Vagina (tissue), 2 donors: ENCODE data around the gene TSPAN4.

Source experiments
- POLR2A ChIP-seq, 2 donors: fragments of 450-650 bp; IDR thresholded peaks; one replicate each; pipeline ENCODE4 v1.6.1; 2017; ENCODE audit warnings: antibody characterized with exemption in 2 of 2, mild to moderate bottlenecking in 2 of 2, moderate library complexity in 2 of 2
- POLR2AphosphoS5 ChIP-seq, 2 donors: sonication (generic); formaldehyde crosslinking; IDR thresholded peaks; one replicate each; pipeline ENCODE4 v1.9.0; 2017; ENCODE audit warnings: antibody characterized with exemption in 2 of 2, mild to moderate bottlenecking in 2 of 2, low read depth in 1 of 2; ENCODE audit not compliant: insufficient read depth in 1 of 2
- TF ChIP-seq, protein P1 (sequence below), 3 experiments: fragments of 450-650 bp in 2 of 3; fragments of 200-600 bp in 1 of 3; sonication (generic) in 1 of 3; IDR thresholded peaks; one replicate each; pipeline ENCODE4 v1.5.1; 2017 to 2019; ENCODE audit warnings: antibody characterized with exemption in 3 of 3, mild to moderate bottlenecking in 2 of 3, moderate library complexity in 2 of 3

DNA sequence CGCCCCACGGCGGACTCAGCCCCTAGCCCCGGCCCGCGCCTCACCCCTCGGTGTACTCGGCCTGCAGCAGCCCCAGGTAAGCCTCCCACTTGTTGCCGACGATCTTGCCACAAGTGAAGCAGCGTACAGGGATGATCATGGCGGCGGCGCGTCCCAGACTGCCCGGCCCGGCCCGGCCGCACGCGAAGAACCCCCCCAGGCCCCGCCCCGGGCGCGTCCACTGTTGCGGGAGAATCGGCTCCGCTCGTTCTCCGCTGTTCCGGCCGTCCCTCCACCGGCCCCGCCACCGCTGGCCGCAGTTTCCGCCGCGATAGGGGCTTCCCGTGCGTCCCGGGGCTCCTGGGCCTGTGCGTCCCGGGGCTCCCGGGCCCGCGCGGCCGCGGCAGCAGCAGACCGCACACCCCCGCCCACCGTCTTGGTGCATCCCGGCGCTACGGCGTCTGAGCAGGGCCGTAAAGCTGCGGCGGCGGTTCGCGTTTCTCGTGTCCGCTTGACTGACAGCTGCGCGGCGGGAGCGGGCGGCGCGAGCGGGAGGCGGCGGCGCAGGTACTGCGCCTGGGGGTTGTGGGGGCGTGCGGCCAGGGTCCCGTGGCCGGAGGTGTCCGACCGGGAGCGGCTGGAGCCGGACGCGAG is at the start of gene TSPAN4, which contains the start of gene POLR2L:
- TF ChIP-seq, protein P1, sequence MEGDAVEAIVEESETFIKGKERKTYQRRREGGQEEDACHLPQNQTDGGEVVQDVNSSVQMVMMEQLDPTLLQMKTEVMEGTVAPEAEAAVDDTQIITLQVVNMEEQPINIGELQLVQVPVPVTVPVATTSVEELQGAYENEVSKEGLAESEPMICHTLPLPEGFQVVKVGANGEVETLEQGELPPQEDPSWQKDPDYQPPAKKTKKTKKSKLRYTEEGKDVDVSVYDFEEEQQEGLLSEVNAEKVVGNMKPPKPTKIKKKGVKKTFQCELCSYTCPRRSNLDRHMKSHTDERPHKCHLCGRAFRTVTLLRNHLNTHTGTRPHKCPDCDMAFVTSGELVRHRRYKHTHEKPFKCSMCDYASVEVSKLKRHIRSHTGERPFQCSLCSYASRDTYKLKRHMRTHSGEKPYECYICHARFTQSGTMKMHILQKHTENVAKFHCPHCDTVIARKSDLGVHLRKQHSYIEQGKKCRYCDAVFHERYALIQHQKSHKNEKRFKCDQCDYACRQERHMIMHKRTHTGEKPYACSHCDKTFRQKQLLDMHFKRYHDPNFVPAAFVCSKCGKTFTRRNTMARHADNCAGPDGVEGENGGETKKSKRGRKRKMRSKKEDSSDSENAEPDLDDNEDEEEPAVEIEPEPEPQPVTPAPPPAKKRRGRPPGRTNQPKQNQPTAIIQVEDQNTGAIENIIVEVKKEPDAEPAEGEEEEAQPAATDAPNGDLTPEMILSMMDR (IDR thresholded peaks at IDR 0.05) = peak in 1 of 3 experiments; percentile 25
- peak in 1 of 2 donors; percentile 74 for TF ChIP-seq POLR2A (IDR thresholded peaks at IDR 0.05)
- peak; percentile 54 to 79 for TF ChIP-seq POLR2AphosphoS5 (IDR thresholded peaks at IDR 0.05; ENCODE audit: insufficient read depth in 1 of 2, low read depth in 1 of 2)
